Common myeloid progenitor, CD34-positive (primary cell): ENCODE results near the gene GBP2.

Experiments used
- CTCF ChIA-PET: fragments of 350-600 bp; sonication (Branson Sonifier 250); formaldehyde crosslinking; loops from one replicate; lab custom pipeline; 2021; ENCODE audit warnings: antibody characterized with exemption; lab: Charles Lee
- POLR2A ChIA-PET: fragments of 350-600 bp; sonication (Branson Sonifier 250); formaldehyde crosslinking; loops from one replicate; lab custom pipeline; 2021; ENCODE audit warnings: antibody characterized with exemption; lab: Charles Lee
- DNase-seq, 3 donors: peaks; one replicate each; pipeline versions ENCODE4 v3.0.0 to v3.0.0-alpha.2; 2013
- H3K27ac ChIP-seq, 2 experiments: 1 replicate in 1 of 2; 2 replicates in 1 of 2; pipeline ENCODE4 v1.7.0; 2013; ENCODE audit warnings: inconsistent platforms in 2 of 2, low read length in 2 of 2, mild to moderate bottlenecking in 2 of 2, low read depth in 1 of 2, moderate library complexity in 1 of 2; ENCODE audit not compliant: severe bottlenecking in 2 of 2, insufficient read depth in 1 of 2, poor library complexity in 1 of 2
- H3K27me3 ChIP-seq, 5 experiments: replicated peaks in 2 of 5; 1 replicate in 3 of 5; 2 replicates in 2 of 5; pipeline versions ENCODE4 v1.6.1 to v1.7.0; 2013; ENCODE audit warnings: low read length in 4 of 5, mild to moderate bottlenecking in 2 of 5, moderate library complexity in 2 of 5, inconsistent platforms in 1 of 5; ENCODE audit not compliant: insufficient read depth in 5 of 5, control insufficient read depth in 4 of 5
- H3K36me3 ChIP-seq, 4 experiments: 1 replicate in 2 of 4; 2 replicates in 2 of 4; pipeline versions ENCODE4 v1.6.1 to v1.7.0; 2013; ENCODE audit warnings: low read length in 3 of 4, control low read depth in 1 of 4, mild to moderate bottlenecking in 1 of 4; ENCODE audit not compliant: control insufficient read depth in 4 of 4, insufficient read depth in 4 of 4
- H3K4me1 ChIP-seq, 4 experiments: 1 replicate in 3 of 4; 2 replicates in 1 of 4; pipeline versions ENCODE4 v1.6.1 to v1.7.1; 2013; ENCODE audit warnings: low read length in 3 of 4, mild to moderate bottlenecking in 3 of 4, control low read depth in 1 of 4, inconsistent platforms in 1 of 4, moderate library complexity in 1 of 4; ENCODE audit not compliant: control insufficient read depth in 4 of 4, insufficient read depth in 4 of 4; ENCODE audit errors: control extremely low read depth in 1 of 4
- H3K4me3 ChIP-seq, 7 experiments: 1 replicate in 4 of 7; 2 replicates in 3 of 7; pipeline versions ENCODE4 v1.5.1 to v1.7.0; 2013; ENCODE audit warnings: mild to moderate bottlenecking in 7 of 7, low read length in 6 of 7, moderate library complexity in 6 of 7, inconsistent platforms in 2 of 7, low read depth in 2 of 7, control low read depth in 1 of 7; ENCODE audit not compliant: insufficient read depth in 4 of 7, control insufficient read depth in 1 of 7; ENCODE audit errors: extremely low read depth in 1 of 7
- H3K9me3 ChIP-seq, 5 experiments: 1 replicate in 4 of 5; 2 replicates in 1 of 5; pipeline versions ENCODE4 v1.6.1 to v1.7.1; 2013; ENCODE audit warnings: low read length in 4 of 5, mild to moderate bottlenecking in 2 of 5, inconsistent platforms in 1 of 5, low read depth in 1 of 5, moderate library complexity in 1 of 5; ENCODE audit not compliant: control insufficient read depth in 4 of 5, insufficient read depth in 2 of 5; ENCODE audit errors: control extremely low read depth in 1 of 5
- WGBS: methylation state at CpG from one replicate; pipeline ENCODE4 v1.1.5; 2013; ENCODE audit not compliant: insufficient coverage; 5-methylcytosine and 5-hydroxymethylcytosine counted together

GBP2 gene

DNA sequence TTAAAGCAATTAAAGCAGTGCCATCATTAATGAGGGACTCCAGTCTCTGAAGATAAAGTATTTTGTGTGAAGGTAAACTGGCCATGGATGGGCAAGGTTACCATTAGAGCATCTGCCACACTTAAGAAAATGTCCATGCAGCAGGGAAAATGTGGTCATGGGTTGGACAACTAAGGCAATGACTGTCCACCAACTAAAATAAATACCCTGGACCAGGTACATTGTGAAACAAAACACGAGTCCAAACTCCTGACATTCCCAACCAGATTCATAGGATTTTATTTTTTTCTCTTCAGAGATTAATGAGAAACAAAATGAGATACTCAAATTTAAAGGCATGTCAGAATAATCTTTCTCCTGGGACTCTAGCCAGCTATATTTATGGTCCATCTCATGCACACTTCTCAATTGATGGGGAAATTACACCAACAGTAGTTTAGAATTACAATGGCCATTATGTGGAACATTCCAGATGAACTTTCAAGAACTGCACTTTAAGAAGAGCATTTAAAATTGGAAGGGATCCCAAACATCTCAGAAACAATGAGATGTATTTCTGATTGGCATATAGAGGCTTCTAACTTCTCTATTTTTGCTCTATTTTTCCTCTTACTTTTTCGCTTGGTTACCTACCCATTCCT is 41.8 kb upstream of the GBP2 start:
- no peak for DNase-seq
- no peaks in the 10 kb centered on the region for H3K9me3 ChIP-seq
- no peaks in the 10 kb centered on the region for H3K4me1 ChIP-seq
- no peaks in the 10 kb centered on the region for H3K27me3 ChIP-seq
- POLR2A ChIA-PET: interaction anchor here (0.6 kb wide), 1 partner anchor 140 kb away, joined by 3 read pairs; no protein-coding TSS in a partner anchor
- H3K27ac ChIP-seq: no peak overlapping the region
- no peaks in the 10 kb centered on the region for H3K36me3 ChIP-seq
- CTCF ChIA-PET: interaction anchor here (1.5 kb wide), 1 partner anchor 15 kb away, joined by 3 read pairs; no protein-coding TSS in a partner anchor
- H3K4me3 ChIP-seq: no peak overlapping the region
- no CpG with 5 or more reads among the region's 2 CpGs for WGBS

DNA sequence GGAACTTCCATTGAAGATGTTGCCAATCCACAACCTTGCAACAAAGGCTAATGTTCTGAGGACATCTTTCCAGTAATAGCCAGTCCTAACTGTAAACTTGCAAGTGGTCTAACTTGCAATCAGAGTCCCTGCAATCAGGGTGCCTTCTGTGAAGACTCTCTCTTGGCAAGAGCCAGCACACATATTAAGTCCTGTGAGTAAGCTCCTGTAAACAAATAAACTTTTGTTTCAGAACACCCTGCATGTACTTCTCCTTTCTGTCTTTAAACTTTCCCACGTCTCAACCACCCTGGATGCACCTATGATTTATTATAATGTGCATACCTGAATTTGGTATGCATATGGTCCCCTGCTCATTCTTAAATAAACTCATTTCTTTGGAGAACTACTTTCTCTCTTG is 40.8 kb upstream of the GBP2 start:
- peak in 1 of 3 donors; percentile 2 for DNase-seq
- Histone ChIP-seq H3K27me3 (no peaks in the 10 kb centered on the region), H3K9me3 (peaks cover 0 to under 1% (median 0%) of the 10 kb centered on the region in 5 experiments), H3K4me3 (no peak overlapping the region), H3K4me1 (no peaks in the 10 kb centered on the region), H3K36me3 (no peaks in the 10 kb centered on the region), H3K27ac (no peak overlapping the region)
- ChIA-PET POLR2A (no interaction called here), CTCF (interaction anchor here (1.0 to 1.5 kb wide), 2 partner anchors 10 to 16 kb away, joined by 3 to 4 read pairs; partner anchors contain the start of gene GBP7)
- WGBS: no CpG with 5 or more reads among the region's 1 CpG

- POLR2A ChIA-PET: no interaction called here
- H3K9me3 ChIP-seq: peaks cover 0 to 9% (median 0%) of the 10 kb centered on the region in 5 experiments
- H3K27ac ChIP-seq: no peak overlapping the region
- no peak overlapping the region for H3K4me3 ChIP-seq
- H3K4me1 ChIP-seq: no peaks in the 10 kb centered on the region
- WGBS: 100% methylated on average over 1 of the region's 5 CpGs
- CTCF ChIA-PET: no interaction called here
- no peaks in the 10 kb centered on the region for H3K27me3 ChIP-seq
- DNase-seq: no peak
- H3K36me3 ChIP-seq: no peaks in the 10 kb centered on the region
These were observed 39.9 kb upstream of the GBP2 start for GRCh38 chr1:89165811-89166210.

DNA sequence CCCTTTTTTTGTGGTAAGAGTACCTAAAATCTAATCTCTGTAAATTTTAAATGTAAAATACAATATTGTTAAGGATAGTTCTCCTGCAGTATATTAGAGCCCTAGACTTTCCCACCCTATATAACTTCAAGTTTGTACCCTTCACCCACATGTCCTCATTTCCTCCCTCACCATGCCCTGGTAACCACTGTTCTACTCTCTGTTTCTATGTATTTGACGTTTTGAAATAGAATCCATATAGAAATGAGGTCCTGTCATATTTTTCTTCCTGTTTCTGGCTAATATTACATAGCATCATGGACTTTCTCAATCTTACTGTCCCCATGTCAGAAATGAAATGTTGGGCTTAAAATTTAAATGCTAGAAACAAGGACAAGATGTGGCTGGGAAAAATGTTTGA is 25.1 kb upstream of the GBP2 start:
- Histone ChIP-seq H3K27me3 (no peaks in the 10 kb centered on the region), H3K4me3 (no peak overlapping the region), H3K9me3 (no peaks in the 10 kb centered on the region), H3K36me3 (no peaks in the 10 kb centered on the region), H3K4me1 (no peaks in the 10 kb centered on the region), H3K27ac (no peak overlapping the region)
- ChIA-PET POLR2A (no interaction called here), CTCF (no interaction called here)
- no peak for DNase-seq
- no CpG with 5 or more reads among the region's 1 CpG for WGBS

DNA sequence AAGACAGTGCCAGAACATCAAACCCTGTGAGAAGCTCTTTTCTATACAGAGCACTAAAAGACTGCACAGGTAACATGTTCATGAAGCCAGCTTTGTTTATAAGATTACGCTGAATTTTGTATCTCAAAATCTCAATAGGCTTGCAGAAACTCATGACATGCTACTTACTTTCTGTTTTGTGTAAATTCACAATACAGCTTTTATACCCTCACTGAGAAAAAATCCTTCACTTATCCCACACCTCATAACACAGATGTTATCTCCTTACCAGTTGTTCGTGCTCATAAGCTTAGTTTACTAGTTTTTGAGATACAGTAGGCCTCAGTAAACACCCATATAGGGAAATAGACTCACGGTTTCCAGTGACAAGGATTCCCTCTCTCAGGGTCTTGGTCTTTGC is 24.1 kb upstream of the GBP2 start:
- ChIA-PET POLR2A (no interaction called here), CTCF (interaction anchor here (0.8 kb wide), 1 partner anchor 9 kb away, joined by 3 read pairs; no protein-coding TSS in a partner anchor)
- 95% methylated on average over 2 of the region's 3 CpGs for WGBS
- Histone ChIP-seq H3K4me3 (no peak overlapping the region), H3K9me3 (no peaks in the 10 kb centered on the region), H3K4me1 (no peaks in the 10 kb centered on the region), H3K27me3 (no peaks in the 10 kb centered on the region), H3K27ac (no peak overlapping the region), H3K36me3 (no peaks in the 10 kb centered on the region)
- DNase-seq: no peak

DNA sequence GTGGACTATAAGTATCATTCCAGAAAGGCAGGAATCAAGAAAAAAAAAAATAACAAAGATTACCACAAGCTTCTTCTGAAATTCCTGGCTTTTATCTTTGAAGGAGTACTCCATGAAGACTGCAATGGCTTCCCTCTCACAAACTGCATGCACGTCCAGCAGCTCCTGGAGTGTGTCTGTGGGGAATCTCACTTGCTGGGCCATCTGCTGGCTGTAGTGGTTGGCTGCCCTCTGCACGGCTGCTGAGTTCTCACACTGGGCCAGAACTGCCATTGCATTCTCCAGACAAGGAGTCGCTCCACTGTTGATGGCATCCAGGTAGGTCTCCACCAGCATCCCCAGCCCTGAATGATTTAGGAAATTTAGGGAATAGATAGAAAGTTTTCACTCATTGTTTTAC is 23.3 kb upstream of the GBP2 start:
- Histone ChIP-seq H3K27ac (no peak overlapping the region), H3K27me3 (no peaks in the 10 kb centered on the region), H3K4me1 (no peaks in the 10 kb centered on the region), H3K9me3 (no peaks in the 10 kb centered on the region), H3K36me3 (no peaks in the 10 kb centered on the region), H3K4me3 (no peak overlapping the region)
- ChIA-PET CTCF (interaction anchor here (0.8 kb wide), 1 partner anchor 8 kb away, joined by 3 read pairs; no protein-coding TSS in a partner anchor), POLR2A (no interaction called here)
- 100% methylated on average over 2 of the region's 3 CpGs for WGBS
- DNase-seq: no peak

GRCh38 chr1:89147678-89148658 is 22.1 kb upstream of the GBP2 start:
- H3K27me3 ChIP-seq: no peaks in the 10 kb centered on the region
- CTCF ChIA-PET: no interaction called here
- H3K4me3 ChIP-seq: no peak overlapping the region
- no peaks in the 10 kb centered on the region for H3K36me3 ChIP-seq
- H3K27ac ChIP-seq: no peak overlapping the region
- DNase-seq: no peak
- 100% methylated on average over 2 of the region's 3 CpGs for WGBS
- H3K9me3 ChIP-seq: no peaks in the 10 kb centered on the region
- no peaks in the 10 kb centered on the region for H3K4me1 ChIP-seq
- POLR2A ChIA-PET: no interaction called here
